ENCODE data around the gene CEBPG.

The CEBPG gene

DNA sequence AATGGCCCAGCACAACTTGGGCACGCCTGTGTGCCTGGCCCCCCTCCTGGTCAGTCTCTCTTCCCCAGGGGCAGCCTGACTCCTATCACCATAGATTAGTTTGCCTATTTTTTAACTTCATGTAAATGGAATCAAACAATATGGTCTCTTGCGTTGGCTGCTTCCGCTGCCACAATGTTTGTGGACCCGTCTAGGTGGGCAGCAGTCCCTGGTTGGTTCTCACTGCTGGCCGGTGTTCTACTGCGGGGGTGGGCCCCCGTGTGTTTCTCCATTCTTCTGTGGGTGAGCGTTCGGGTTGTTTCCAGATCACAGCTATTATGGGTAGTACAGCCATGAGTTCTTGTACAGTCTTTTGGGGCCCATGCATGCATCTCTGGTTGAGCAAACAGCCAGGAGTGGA is 47.3 kb downstream of the CEBPG start:
- no peak for DNase-seq (ENCODE audit: low read depth)
- no peak overlapping the region for H3K4me3 ChIP-seq (ENCODE audit: low read depth, low read length)
- TF ChIP-seq MAX (IDR thresholded peaks at IDR 0.05; ENCODE audit: low read depth, low read length) (no peak), MYC (IDR thresholded peaks at IDR 0.05; ENCODE audit: low read depth, low read length) (no peak), POLR2A (IDR thresholded peaks at IDR 0.05; ENCODE audit: extremely low read depth, insufficient read length) (no peak)
- TF ChIP-seq, protein P1, sequence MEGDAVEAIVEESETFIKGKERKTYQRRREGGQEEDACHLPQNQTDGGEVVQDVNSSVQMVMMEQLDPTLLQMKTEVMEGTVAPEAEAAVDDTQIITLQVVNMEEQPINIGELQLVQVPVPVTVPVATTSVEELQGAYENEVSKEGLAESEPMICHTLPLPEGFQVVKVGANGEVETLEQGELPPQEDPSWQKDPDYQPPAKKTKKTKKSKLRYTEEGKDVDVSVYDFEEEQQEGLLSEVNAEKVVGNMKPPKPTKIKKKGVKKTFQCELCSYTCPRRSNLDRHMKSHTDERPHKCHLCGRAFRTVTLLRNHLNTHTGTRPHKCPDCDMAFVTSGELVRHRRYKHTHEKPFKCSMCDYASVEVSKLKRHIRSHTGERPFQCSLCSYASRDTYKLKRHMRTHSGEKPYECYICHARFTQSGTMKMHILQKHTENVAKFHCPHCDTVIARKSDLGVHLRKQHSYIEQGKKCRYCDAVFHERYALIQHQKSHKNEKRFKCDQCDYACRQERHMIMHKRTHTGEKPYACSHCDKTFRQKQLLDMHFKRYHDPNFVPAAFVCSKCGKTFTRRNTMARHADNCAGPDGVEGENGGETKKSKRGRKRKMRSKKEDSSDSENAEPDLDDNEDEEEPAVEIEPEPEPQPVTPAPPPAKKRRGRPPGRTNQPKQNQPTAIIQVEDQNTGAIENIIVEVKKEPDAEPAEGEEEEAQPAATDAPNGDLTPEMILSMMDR (IDR thresholded peaks at IDR 0.05; ENCODE audit: low read depth, low read length): no peak

- no peak overlapping the region for H3K4me3 ChIP-seq (ENCODE audit: low read depth, low read length)
- TF ChIP-seq MYC (IDR thresholded peaks at IDR 0.05; ENCODE audit: low read depth, low read length): no peak
- TF ChIP-seq POLR2A (IDR thresholded peaks at IDR 0.05; ENCODE audit: extremely low read depth, insufficient read length): no peak
- TF ChIP-seq MAX (IDR thresholded peaks at IDR 0.05; ENCODE audit: low read depth, low read length): no peak
- TF ChIP-seq, protein P1 (IDR thresholded peaks at IDR 0.05; ENCODE audit: low read depth, low read length): no peak
- no peak for DNase-seq (ENCODE audit: low read depth)
These were observed 47.9 kb downstream of the CEBPG start for GRCh38 chr19:33421368-33421767.

DNA sequence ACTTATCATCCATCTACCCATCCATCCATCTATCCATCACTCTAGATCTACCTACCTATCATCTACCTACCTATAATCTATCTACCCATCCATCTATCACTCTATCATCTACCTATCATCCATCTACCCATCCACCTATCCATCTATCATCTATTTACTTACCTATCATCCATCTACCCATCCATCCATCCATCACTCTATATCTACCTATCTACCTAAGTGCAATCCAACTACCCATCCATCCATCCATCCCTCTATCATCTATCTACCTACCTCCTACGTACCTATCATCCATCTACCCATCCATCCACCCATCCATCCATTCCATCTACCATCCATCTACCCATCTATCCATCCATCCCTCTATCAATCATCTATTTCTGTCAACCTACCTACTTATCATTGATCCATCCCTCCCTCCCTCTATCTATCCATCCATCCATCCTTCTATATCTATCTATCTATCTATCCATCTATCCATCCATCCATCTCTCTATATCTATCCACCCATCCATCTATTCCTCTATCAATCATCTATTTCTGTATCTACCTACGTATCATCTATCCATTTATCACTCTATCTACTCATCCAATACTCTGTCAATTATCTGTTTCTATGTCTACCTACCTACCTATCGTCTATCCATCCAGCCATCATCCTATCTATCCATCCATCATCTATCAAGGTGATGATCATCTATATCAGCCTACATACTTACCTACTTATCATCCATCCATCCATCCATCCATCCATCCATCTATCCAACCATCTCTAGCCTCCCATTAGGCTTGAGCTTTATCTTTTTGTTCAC is 49.1 kb downstream of the CEBPG start:
- no peak for DNase-seq (ENCODE audit: low read depth)
- TF ChIP-seq MYC (IDR thresholded peaks at IDR 0.05; ENCODE audit: low read depth, low read length) (no peak), MAX (IDR thresholded peaks at IDR 0.05; ENCODE audit: low read depth, low read length) (no peak), POLR2A (IDR thresholded peaks at IDR 0.05; ENCODE audit: extremely low read depth, insufficient read length) (no peak)
- TF ChIP-seq, protein P1 (IDR thresholded peaks at IDR 0.05; ENCODE audit: low read depth, low read length): no peak

DNA sequence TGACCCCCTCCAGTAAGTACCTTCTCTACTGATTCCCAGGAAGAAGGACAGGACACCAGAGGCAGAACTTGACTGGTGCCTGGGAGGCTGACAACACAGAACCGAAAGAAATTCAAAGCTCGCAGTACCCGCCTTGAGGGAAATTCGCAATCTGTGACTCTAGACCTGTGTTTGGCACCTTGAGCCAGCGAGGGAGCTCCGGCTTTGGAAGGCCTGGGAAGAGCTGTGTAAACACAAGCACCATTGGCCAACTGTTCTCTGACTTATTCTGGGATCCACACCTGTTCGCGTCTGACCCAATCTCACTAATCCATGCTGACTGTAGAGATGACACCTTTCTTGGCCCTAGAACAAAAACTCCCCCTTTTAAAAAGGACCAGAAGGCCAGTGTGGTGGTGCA is 50.7 kb downstream of the CEBPG start:
- no peak for TF ChIP-seq POLR2A (IDR thresholded peaks at IDR 0.05; ENCODE audit: extremely low read depth, insufficient read length)
- no peak for TF ChIP-seq MYC (IDR thresholded peaks at IDR 0.05; ENCODE audit: low read depth, low read length)
- no peak for TF ChIP-seq MAX (IDR thresholded peaks at IDR 0.05; ENCODE audit: low read depth, low read length)
- TF ChIP-seq, protein P1 (IDR thresholded peaks at IDR 0.05; ENCODE audit: low read depth, low read length): no peak

More for the DNA sequence above, 49.1 kb downstream of the CEBPG start:
- no peak overlapping the region for H3K4me3 ChIP-seq (ENCODE audit: low read depth, low read length)

GRCh38 chr19:33426621-33427361 is 53.3 kb downstream of the CEBPG start:
- no peak for DNase-seq (ENCODE audit: low read depth)
- H3K4me3 ChIP-seq (ENCODE audit: low read depth, low read length): no peak overlapping the region
- TF ChIP-seq MYC (IDR thresholded peaks at IDR 0.05; ENCODE audit: low read depth, low read length) (no peak), MAX (IDR thresholded peaks at IDR 0.05; ENCODE audit: low read depth, low read length) (no peak)
- TF ChIP-seq, protein P1 (IDR thresholded peaks at IDR 0.05; ENCODE audit: low read depth, low read length): no peak

More for the DNA sequence above, 50.7 kb downstream of the CEBPG start:
- DNase-seq (ENCODE audit: low read depth): no peak
- no peak overlapping the region for H3K4me3 ChIP-seq (ENCODE audit: low read depth, low read length)
